HG03135 (cell line): ENCODE results near the gene LRRC55.

ENCODE experiments used
- ATAC-seq: cut with Tn5 transposase; IDR thresholded peaks from one replicate; pipeline ENCODE4 v1.9.1; 2021; ENCODE audit warnings: mild to moderate bottlenecking, moderate library complexity; ENCODE audit not compliant: unreplicated experiment

Gene LRRC55

GRCh38 chr11:57181678-57182305 lies at the start of gene LRRC55:
LRRC55 (plus strand) TSS chr11:57181953; CDS start chr11:57182023, 70 bp downstream.
- no peak for ATAC-seq

- ATAC-seq = no peak
These were observed 48.3 kb upstream of the LRRC55 start for GRCh38 chr11:57133366-57134038.

GRCh38 chr11:57134284-57134683 lies 47.5 kb upstream of the LRRC55 start:
- ATAC-seq = no peak

GRCh38 chr11:57135020-57135751 lies 46.6 kb upstream of the LRRC55 start:
- no peak for ATAC-seq

GRCh38 chr11:57140568-57140967 lies 41.2 kb upstream of the LRRC55 start:
- no peak for ATAC-seq

GRCh38 chr11:57143459-57143858 lies 38.3 kb upstream of the LRRC55 start:
- no peak for ATAC-seq

GRCh38 chr11:57144075-57144474 lies 37.7 kb upstream of the LRRC55 start:
- ATAC-seq = no peak

GRCh38 chr11:57144531-57145320 lies 37.0 kb upstream of the LRRC55 start:
- no peak for ATAC-seq

- ATAC-seq = no peak
These were observed 35.5 kb upstream of the LRRC55 start for GRCh38 chr11:57146301-57146700.

- no peak for ATAC-seq
These were observed 33.1 kb upstream of the LRRC55 start for GRCh38 chr11:57148621-57149020.

- no peak for ATAC-seq
These were observed 31.3 kb upstream of the LRRC55 start for GRCh38 chr11:57150454-57150917.

GRCh38 chr11:57152134-57152533 lies 29.6 kb upstream of the LRRC55 start:
- ATAC-seq = no peak

GRCh38 chr11:57153448-57153847 lies 28.3 kb upstream of the LRRC55 start:
- no peak for ATAC-seq

- no peak for ATAC-seq
These were observed 27.0 kb upstream of the LRRC55 start for GRCh38 chr11:57154739-57155138.

- ATAC-seq = no peak
These were observed 26.4 kb upstream of the LRRC55 start for GRCh38 chr11:57155400-57155799.

- ATAC-seq = no peak
These were observed 25.7 kb upstream of the LRRC55 start for GRCh38 chr11:57155838-57156607.

GRCh38 chr11:57156928-57157327 lies 24.8 kb upstream of the LRRC55 start:
- no peak for ATAC-seq

- no peak for ATAC-seq
These were observed 24.1 kb upstream of the LRRC55 start for GRCh38 chr11:57157624-57158023.

- no peak for ATAC-seq
These were observed 23.6 kb upstream of the LRRC55 start for GRCh38 chr11:57158180-57158579.

GRCh38 chr11:57158599-57158998 lies 23.2 kb upstream of the LRRC55 start:
- no peak for ATAC-seq
